Activated naive CD8-positive, alpha-beta T cell treated with anti-CD3 and anti-CD28 coated beads, Interleukin-2, amount 50 U/mL, for 16 hours (primary cell): Measurements from ENCODE around the gene PCDHA6.
"Not testable (repeated sequence)": the region's sequence is repeated elsewhere in the genome, so short reads cannot be mapped to it uniquely, and the experiment has no call there.

ENCODE experiments used
- DNase-seq: peaks from one replicate; pipeline ENCODE4 v3.0.0-alpha.2; 2020; ENCODE audit warnings: low read depth, low spot score

The PCDHA6 gene

GRCh38 chr5:140827704-140828361 is at the start of gene PCDHA6:
TSS of gene PCDHA6 (plus strand) at chr5:140827960. CDS start at chr5:140828092, 132 bp downstream.
- no peak for DNase-seq

GRCh38 chr5:140780512-140780911 is 47.2 kb upstream of the PCDHA6 start:
- DNase-seq: no peak

DNA sequence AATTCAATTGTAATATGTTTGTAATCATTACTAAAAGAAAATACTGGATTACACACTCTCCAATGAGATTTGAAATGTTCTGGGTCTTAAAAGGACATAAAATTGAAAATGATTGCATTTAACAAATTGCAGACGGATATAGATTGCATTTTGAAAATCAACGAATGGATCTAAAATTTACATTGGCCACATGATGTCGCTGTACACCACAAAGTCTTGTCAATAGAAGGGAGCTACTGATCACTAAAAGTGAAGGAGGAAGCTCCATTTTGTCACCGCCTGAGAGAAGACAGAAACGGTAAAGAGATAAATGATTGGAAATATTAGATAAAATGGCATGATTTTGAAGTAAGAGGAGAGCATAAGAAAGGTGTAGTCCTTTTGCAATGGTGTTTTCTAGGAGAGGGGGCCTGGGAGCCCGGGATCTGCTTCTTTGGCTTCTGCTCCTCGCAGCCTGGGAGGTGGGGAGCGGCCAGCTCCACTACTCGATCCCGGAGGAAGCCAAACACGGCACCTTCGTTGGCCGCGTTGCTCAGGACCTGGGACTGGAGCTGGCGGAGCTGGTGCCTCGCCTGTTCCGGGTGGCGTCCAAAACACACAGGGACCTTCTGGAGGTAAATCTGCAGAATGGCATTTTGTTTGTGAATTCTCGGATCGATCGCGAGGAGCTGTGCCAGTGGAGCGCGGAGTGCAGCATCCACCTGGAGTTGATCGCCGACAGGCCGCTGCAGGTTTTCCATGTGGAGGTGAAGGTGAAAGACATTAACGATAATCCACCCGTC is 41.7 kb upstream of the PCDHA6 start, which contains the start of gene PCDHA1:
Gene PCDHA1, plus strand, starts transcription at position 236 of the 782 bp plus-strand sequence.
- no peak for DNase-seq

DNA sequence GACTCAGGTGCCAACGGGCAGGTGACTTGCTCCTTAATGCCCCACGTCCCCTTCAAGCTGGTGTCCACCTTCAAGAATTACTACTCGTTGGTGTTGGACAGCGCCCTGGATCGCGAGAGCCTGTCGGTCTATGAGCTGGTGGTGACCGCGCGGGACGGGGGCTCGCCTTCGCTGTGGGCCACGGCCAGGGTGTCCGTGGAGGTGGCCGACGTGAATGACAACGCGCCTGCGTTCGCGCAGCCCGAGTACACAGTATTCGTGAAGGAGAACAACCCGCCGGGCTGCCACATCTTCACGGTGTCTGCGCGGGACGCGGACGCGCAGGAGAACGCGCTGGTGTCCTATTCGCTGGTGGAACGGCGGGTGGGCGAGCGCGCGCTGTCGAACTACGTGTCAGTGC is 40.3 kb upstream of the PCDHA6 start:
- not testable (repeated sequence) for DNase-seq

- DNase-seq: not testable (repeated sequence)
These were observed 39.8 kb upstream of the PCDHA6 start for GRCh38 chr5:140787849-140788504.

GRCh38 chr5:140791089-140791488 is 36.7 kb upstream of the PCDHA6 start:
- DNase-seq: no peak

- no peak for DNase-seq
These were observed 33.0 kb upstream of the PCDHA6 start, which contains the start of gene PCDHA2 for GRCh38 chr5:140794595-140795258. TSS of gene PCDHA2 (plus strand) at chr5:140794852.

- no peak for DNase-seq
These were observed 32.5 kb upstream of the PCDHA6 start for GRCh38 chr5:140795259-140795641.

- DNase-seq: not testable (repeated sequence)
These were observed 31.6 kb upstream of the PCDHA6 start for GRCh38 chr5:140796072-140796717.

GRCh38 chr5:140796718-140797095 is 31.1 kb upstream of the PCDHA6 start:
- no peak for DNase-seq

- DNase-seq: no peak
These were observed 26.8 kb upstream of the PCDHA6 start, which contains the start of gene PCDHA3 for GRCh38 chr5:140800816-140801493. TSS of gene PCDHA3 (plus strand) at chr5:140801057.

GRCh38 chr5:140801494-140801841 is 26.3 kb upstream of the PCDHA6 start:
- no peak for DNase-seq

DNA sequence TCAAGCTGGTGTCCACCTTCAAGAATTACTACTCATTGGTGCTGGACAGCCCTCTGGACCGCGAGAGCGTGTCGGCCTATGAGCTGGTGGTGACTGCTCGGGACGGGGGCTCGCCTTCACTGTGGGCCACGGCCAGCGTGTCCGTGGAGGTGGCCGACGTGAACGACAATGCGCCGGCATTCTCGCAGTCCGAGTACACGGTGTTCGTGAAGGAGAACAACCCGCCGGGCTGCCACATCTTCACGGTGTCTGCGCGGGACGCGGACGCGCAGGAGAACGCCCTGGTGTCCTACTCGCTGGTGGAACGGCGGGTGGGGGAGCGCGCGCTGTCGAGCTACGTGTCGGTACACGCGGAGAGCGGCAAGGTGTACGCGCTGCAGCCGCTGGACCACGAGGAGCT is 25.4 kb upstream of the PCDHA6 start:
- DNase-seq: not testable (repeated sequence)

DNA sequence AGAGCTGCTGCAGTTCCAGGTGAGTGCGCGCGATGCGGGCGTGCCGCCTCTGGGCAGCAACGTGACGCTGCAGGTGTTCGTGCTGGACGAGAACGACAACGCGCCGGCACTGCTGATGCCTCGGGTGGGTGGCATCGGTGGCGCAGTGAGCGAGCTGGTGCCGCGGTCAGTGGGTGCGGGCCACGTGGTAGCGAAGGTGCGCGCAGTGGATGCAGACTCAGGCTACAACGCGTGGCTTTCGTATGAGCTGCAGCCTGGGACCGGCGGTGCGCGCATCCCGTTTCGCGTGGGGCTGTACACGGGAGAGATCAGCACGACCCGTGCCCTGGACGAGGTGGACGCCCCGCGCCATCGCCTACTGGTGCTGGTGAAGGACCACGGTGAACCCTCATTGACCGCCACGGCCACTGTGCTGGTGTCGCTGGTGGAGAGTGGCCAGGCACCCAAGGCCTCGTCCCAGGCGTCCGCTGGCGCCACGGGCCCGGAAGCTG is 24.9 kb upstream of the PCDHA6 start:
- no peak for DNase-seq

GRCh38 chr5:140806834-140807775 is 20.7 kb upstream of the PCDHA6 start, which contains the start of gene PCDHA4:
TSS of gene PCDHA4 (plus strand) at chr5:140807068.
- DNase-seq: no peak

GRCh38 chr5:140808241-140808888 is 19.4 kb upstream of the PCDHA6 start:
- not testable (repeated sequence) for DNase-seq

- DNase-seq: no peak
These were observed 18.9 kb upstream of the PCDHA6 start for GRCh38 chr5:140808889-140809291.

DNA sequence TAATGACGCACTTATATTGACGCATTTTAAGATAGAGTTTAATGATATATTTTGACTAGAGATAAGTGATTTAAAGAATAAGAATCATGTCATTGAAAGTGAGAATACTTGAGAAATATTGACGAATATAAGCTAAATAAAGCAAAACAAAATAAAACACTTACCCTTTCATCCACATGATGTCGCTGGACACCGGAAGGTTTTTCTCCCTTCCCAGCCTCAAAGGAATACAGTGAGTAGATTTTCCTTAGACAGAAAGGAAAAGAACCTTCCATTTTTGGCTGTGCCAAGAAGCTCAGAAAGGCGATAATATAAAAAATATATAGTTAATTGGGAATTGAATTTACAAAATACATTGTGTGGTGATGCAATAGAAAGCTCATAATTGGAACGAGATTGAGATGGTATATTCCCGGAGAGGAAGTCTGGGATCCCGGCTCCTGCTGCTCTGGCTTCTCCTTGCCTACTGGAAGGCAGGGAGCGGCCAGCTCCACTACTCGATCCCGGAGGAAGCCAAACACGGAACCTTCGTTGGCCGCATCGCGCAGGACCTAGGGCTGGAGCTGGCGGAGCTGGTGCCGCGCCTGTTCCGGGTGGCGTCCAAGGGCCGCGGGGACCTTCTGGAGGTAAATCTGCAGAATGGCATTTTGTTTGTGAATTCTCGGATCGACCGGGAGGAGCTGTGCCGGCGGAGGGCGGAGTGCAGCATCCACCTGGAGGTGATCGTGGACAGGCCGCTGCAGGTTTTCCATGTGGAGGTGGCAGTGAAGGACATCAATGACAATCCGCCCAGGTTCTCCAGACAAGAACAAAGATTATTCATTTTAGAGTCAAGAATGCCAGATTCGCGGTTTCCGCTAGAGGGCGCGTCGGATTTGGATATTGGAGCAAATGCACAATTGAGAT is 6.1 kb upstream of the PCDHA6 start, which contains the start of gene PCDHA5:
Gene PCDHA5, plus strand, starts transcription at position 239 of the 906 bp plus-strand sequence.
- no peak for DNase-seq
